ENCODE data around the gene ARHGAP26.

DNA sequence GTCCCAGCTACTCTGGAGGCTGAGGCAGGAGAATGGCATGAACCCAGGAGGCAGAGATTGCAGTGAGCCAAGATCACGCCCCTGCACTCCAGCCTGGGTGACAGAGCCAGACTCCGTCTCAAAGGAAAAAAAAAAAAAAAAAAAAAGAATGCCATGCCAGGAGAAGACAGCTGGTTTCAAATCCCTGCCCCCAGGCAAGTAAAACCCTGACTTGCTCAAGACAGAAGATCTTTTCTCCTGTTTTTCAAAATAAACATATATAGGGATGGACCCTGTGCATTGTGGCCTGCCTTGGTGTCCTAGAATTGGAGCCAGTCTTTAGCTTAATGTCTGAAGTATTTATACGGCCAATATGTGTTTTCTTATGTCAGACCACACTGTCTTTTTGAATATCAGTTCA lies 456.2 kb downstream of the ARHGAP26 start:
- TF ChIP-seq, protein P1, sequence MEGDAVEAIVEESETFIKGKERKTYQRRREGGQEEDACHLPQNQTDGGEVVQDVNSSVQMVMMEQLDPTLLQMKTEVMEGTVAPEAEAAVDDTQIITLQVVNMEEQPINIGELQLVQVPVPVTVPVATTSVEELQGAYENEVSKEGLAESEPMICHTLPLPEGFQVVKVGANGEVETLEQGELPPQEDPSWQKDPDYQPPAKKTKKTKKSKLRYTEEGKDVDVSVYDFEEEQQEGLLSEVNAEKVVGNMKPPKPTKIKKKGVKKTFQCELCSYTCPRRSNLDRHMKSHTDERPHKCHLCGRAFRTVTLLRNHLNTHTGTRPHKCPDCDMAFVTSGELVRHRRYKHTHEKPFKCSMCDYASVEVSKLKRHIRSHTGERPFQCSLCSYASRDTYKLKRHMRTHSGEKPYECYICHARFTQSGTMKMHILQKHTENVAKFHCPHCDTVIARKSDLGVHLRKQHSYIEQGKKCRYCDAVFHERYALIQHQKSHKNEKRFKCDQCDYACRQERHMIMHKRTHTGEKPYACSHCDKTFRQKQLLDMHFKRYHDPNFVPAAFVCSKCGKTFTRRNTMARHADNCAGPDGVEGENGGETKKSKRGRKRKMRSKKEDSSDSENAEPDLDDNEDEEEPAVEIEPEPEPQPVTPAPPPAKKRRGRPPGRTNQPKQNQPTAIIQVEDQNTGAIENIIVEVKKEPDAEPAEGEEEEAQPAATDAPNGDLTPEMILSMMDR (IDR thresholded peaks at IDR 0.05) = no peak
- no peak for TF ChIP-seq POLR2A (IDR thresholded peaks at IDR 0.05)

Data from lower leg skin (tissue), 3 donors.